ENCODE measurements around the gene DGCR6L. TPM values are rescaled to one million over a fixed set of nuclear protein-coding genes. Genes with fewer than 3 reads are reported as not detected.

Gene DGCR6L
- total RNA-seq, 4 donors from 2014 or later: 56.2 to 81.0 (median 79.3) TPM

GRCh38 chr22:20264614-20265452 lies 55.0 kb downstream of the DGCR6L start:
- intact Hi-C loops (cut with DNase I; ENCODE audit: low total_unique reads): no loop called here
- no peak overlapping the region for H3K4me3 ChIP-seq (ENCODE audit: low read depth, poor library complexity, severe bottlenecking)
- TF ChIP-seq POLR2A (IDR thresholded peaks at IDR 0.05) (no peak), CTCF (IDR thresholded peaks at IDR 0.05) (no peak)
- WGBS, 2 donors: 82% methylated on average over 19 to 20 of the region's 21 CpGs
- DNase-seq (ENCODE audit: low spot score in 2 of 2): no peak

Other genes with a start within 250 kb of the DGCR6L start
- gene DGCR8, start 239.8 kb downstream of the DGCR6L start, total RNA-seq: 10 to 100 TPM; 14.8 to 28.2 (median 21.8) TPM
- 100 to 1,000 TPM; 104 to 159 (median 119) TPM for gene RANBP1, start 204.0 kb downstream of the DGCR6L start, total RNA-seq
- 10 to 100 TPM; 41.6 to 97.5 (median 52.8) TPM for gene TRMT2A, start 202.8 kb downstream of the DGCR6L start, total RNA-seq
- 10 to 100 TPM; 17.8 to 30.0 (median 26.1) TPM for gene ZDHHC8, start 188.3 kb downstream of the DGCR6L start, total RNA-seq
- gene CCDC188, start 169.0 kb downstream of the DGCR6L start, total RNA-seq: 1 to 10 TPM in 2 of 4 donors, under 1 TPM in 1, not detected in 1; 0.16 to 2.1 (median 1.7) TPM
- gene RTN4R, start 51.7 kb downstream of the DGCR6L start, total RNA-seq: 10 to 100 TPM in 3 of 4 donors, 1 to 10 TPM in 1; 9.1 to 15.7 (median 12.9) TPM
- gene ZNF74, start 74.1 kb upstream of the DGCR6L start, total RNA-seq: 10 to 100 TPM; 11.3 to 13.2 (median 11.5) TPM
- 1 to 10 TPM; 6.1 to 9.6 (median 8.4) TPM for gene SCARF2, start 117.8 kb upstream of the DGCR6L start, total RNA-seq
- 10 to 100 TPM; 14.0 to 23.8 (median 20.2) TPM for gene KLHL22, start 175.7 kb upstream of the DGCR6L start, total RNA-seq
- 10 to 100 TPM; 40.3 to 69.6 (median 49.2) TPM for gene MED15, start 187.6 kb upstream of the DGCR6L start, total RNA-seq

All from lower leg skin (tissue), 4 donors.